CD4-positive, alpha-beta T cell (primary cell): ENCODE data around the gene PRSS53. TPM values are rescaled to one million over a fixed set of nuclear protein-coding genes. Genes with fewer than 3 reads are reported as not detected.

ENCODE experiments used
- ATAC-seq: fragments of 200-7000 bp; cut with Tn5 transposase; one replicate; pipeline ENCODE4 v1.10.0; 2022; ENCODE audit warnings: mild to moderate bottlenecking; ENCODE audit not compliant: poor library complexity
- CTCF ChIA-PET: fragments of 350-600 bp; sonication (Branson Sonifier 250); formaldehyde crosslinking; loops from one replicate; lab custom pipeline; 2021; ENCODE audit warnings: antibody characterized with exemption, inconsistent platforms; lab: Charles Lee
- POLR2A ChIA-PET: fragments of 350-600 bp; sonication (Branson Sonifier 250); formaldehyde crosslinking; loops from one replicate; lab custom pipeline; 2021; ENCODE audit warnings: antibody characterized with exemption, inconsistent platforms; lab: Charles Lee
- DNase-seq, 14 experiments: peaks; one replicate each; pipeline ENCODE4 v3.0.0-alpha.2; 2013 to 2020; ENCODE audit warnings: mixed read lengths in 2 of 14
- H3K27ac ChIP-seq, 2 donors: one replicate each; pipeline versions ENCODE4 v1.5.1 to v1.7.0; 2013; ENCODE audit warnings: low read length in 2 of 2, low read depth in 1 of 2, mild to moderate bottlenecking in 1 of 2
- H3K27me3 ChIP-seq, 2 experiments: 1 replicate in 1 of 2; 2 replicates in 1 of 2; pipeline versions ENCODE4 v1.6.1 to v1.7.0; 2013; ENCODE audit warnings: low read length in 2 of 2, control low read depth in 1 of 2, mild to moderate bottlenecking in 1 of 2, moderate library complexity in 1 of 2; ENCODE audit not compliant: insufficient read depth in 2 of 2, control insufficient read depth in 1 of 2
- H3K36me3 ChIP-seq: one replicate; pipeline ENCODE4 v1.6.1; 2013; ENCODE audit warnings: low read length, control low read depth; ENCODE audit not compliant: insufficient read depth
- H3K4me1 ChIP-seq: one replicate; pipeline ENCODE4 v1.6.1; 2013; ENCODE audit warnings: low read length, control low read depth; ENCODE audit not compliant: insufficient read depth
- H3K4me3 ChIP-seq: one replicate; pipeline ENCODE4 v1.5.1; 2013; ENCODE audit warnings: mild to moderate bottlenecking, low read length, moderate library complexity
- H3K9me3 ChIP-seq, 2 experiments: 1 replicate in 1 of 2; 2 replicates in 1 of 2; pipeline versions ENCODE4 v1.6.1 to v1.7.0; 2013; ENCODE audit warnings: low read length in 2 of 2, mild to moderate bottlenecking in 2 of 2, control low read depth in 1 of 2, moderate library complexity in 1 of 2; ENCODE audit not compliant: control insufficient read depth in 1 of 2, insufficient read depth in 1 of 2
- H3K27ac Mint-ChIP-seq: one replicate; pipeline ENCODE4 v1.8.0; 2020; ENCODE audit warnings: mixed read lengths
- H3K27me3 Mint-ChIP-seq: one replicate; pipeline ENCODE4 v1.8.0; 2021; ENCODE audit warnings: mixed read lengths
- H3K36me3 Mint-ChIP-seq: one replicate; pipeline ENCODE4 v1.8.0; 2021; ENCODE audit warnings: low read depth, mixed read lengths
- H3K4me1 Mint-ChIP-seq: one replicate; pipeline ENCODE4 v1.8.0; 2021; ENCODE audit warnings: low read depth, mixed read lengths
- H3K4me3 Mint-ChIP-seq: one replicate; pipeline ENCODE4 v1.8.0; 2020; ENCODE audit warnings: mild to moderate bottlenecking, mixed read lengths
- H3K9me3 Mint-ChIP-seq: one replicate; pipeline ENCODE4 v1.8.0; 2020; ENCODE audit warnings: mixed read lengths
- intact Hi-C, 2 experiments: fragments of 100-400 bp; cut with DNase I in 1 of 2; cut with micrococcal nuclease in 1 of 2; formaldehyde crosslinking; loops; one replicate each; pipeline versions ENCODE4 v1.15.1 to v1.9.0; 2023 to 2025; cut with DNase I, micrococcal nuclease
- total RNA-seq, 174 experiments: library from RNA in 2 of 174; stranded (reverse) in 2 of 174; gene quantifications; one replicate each; pipeline ENCODE4 v1.2.3 and lab custom pipeline; 2021 to 2026
- TF ChIP-seq, protein P1 (sequence below): fragments of 200-600 bp; IDR thresholded peaks from one replicate; pipeline ENCODE4 v1.8.0; 2022; ENCODE audit warnings: antibody characterized with exemption, mild to moderate bottlenecking

Gene PRSS53
- total RNA-seq, 2 experiments from 2014 or later = 3.5 to 3.9 TPM

DNA sequence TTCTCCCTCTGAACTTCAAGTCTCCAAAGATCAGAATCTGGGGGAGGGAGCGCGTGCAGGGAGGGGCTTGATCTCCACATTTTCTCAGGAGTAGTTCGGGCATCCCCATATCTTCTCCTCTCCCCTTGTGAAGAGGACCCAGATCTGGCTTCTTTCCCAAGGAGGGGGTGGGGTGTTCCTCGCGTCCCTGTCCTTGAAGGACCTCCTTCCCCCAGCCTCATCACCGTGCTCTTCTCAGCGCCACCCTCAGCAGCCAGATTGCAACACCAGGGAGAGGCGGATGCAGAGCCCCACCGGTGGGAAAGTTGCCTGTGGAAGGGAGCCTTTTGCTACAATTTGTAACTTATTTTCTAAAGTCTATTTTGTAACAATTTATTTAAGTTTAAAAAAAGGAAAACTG, 5.7 kb downstream of the PRSS53 start:
- H3K4me1 Mint-ChIP-seq = peaks cover 8% of the 10 kb centered on the region
- Histone ChIP-seq H3K36me3 (peaks cover 59% of the 10 kb centered on the region), H3K9me3 (no peaks in the 10 kb centered on the region), H3K4me3 (no peak overlapping the region), H3K27me3 (no peaks in the 10 kb centered on the region), H3K4me1 (peaks cover 12% of the 10 kb centered on the region), H3K27ac (no peak overlapping the region)
- H3K4me3 Mint-ChIP-seq = no peak overlapping the region
- TF ChIP-seq, protein P1, sequence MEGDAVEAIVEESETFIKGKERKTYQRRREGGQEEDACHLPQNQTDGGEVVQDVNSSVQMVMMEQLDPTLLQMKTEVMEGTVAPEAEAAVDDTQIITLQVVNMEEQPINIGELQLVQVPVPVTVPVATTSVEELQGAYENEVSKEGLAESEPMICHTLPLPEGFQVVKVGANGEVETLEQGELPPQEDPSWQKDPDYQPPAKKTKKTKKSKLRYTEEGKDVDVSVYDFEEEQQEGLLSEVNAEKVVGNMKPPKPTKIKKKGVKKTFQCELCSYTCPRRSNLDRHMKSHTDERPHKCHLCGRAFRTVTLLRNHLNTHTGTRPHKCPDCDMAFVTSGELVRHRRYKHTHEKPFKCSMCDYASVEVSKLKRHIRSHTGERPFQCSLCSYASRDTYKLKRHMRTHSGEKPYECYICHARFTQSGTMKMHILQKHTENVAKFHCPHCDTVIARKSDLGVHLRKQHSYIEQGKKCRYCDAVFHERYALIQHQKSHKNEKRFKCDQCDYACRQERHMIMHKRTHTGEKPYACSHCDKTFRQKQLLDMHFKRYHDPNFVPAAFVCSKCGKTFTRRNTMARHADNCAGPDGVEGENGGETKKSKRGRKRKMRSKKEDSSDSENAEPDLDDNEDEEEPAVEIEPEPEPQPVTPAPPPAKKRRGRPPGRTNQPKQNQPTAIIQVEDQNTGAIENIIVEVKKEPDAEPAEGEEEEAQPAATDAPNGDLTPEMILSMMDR = no peak
- peaks cover 55% of the 10 kb centered on the region for H3K36me3 Mint-ChIP-seq
- ATAC-seq = no peak
- no peaks in the 10 kb centered on the region for H3K27me3 Mint-ChIP-seq
- no peaks in the 10 kb centered on the region for H3K9me3 Mint-ChIP-seq
- no peak overlapping the region for H3K27ac Mint-ChIP-seq
- intact Hi-C loops = no loop called here
- DNase-seq = no peak
- CTCF ChIA-PET = no interaction called here
- POLR2A ChIA-PET = interaction anchor here (2.0 kb wide), 1 partner anchor 9 kb away, joined by 15 read pairs; the partner anchor contains the start of genes ZNF646 and ZNF668

DNA sequence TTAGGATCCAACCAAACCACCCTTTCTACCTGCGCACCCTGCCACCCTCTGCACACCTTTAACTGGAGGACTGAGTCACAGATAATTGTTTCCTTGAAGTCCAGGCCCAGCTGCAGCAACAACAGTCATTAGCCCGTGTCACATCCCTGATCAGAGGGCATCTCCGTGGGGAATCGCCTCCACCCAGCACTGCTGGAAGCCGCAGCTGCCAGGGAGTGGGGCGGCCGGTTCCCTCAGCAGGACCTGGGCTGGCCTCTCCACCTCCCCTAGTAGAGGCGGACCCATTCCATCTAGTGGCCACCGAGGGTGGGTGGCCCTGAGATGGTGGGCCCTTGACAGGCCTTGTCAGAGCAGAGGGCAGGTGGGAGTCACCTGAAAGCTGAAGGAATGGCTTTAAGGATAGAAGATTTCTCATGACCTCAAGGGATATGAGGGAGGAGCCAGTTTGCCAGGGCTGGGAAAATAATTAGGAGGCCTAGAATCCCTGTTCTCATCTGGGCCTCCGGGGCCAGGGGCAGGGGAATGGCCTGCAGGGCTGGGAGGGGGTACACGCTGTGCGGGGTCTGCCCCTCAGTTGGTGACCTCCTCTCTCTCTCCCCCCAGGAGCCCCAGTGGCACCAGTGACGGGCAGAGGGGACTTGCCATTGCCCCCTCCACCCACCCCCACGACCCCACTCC, 6.2 kb downstream of the PRSS53 start:
- no peaks in the 10 kb centered on the region for H3K9me3 Mint-ChIP-seq
- ATAC-seq (no peak), DNase-seq (no peak)
- CTCF ChIA-PET = no interaction called here
- Histone ChIP-seq H3K36me3 (peaks cover 63% of the 10 kb centered on the region), H3K4me3 (no peak overlapping the region), H3K27ac (no peak overlapping the region), H3K9me3 (no peaks in the 10 kb centered on the region), H3K4me1 (peaks cover 12% of the 10 kb centered on the region), H3K27me3 (no peaks in the 10 kb centered on the region)
- H3K4me3 Mint-ChIP-seq = no peak overlapping the region
- H3K36me3 Mint-ChIP-seq = peaks cover 60% of the 10 kb centered on the region
- TF ChIP-seq, protein P1 = no peak
- POLR2A ChIA-PET = no interaction called here
- intact Hi-C loops = no loop called here
- no peaks in the 10 kb centered on the region for H3K27me3 Mint-ChIP-seq
- H3K27ac Mint-ChIP-seq = peak overlapping the region; percentile 34
- peaks cover 8% of the 10 kb centered on the region for H3K4me1 Mint-ChIP-seq

DNA sequence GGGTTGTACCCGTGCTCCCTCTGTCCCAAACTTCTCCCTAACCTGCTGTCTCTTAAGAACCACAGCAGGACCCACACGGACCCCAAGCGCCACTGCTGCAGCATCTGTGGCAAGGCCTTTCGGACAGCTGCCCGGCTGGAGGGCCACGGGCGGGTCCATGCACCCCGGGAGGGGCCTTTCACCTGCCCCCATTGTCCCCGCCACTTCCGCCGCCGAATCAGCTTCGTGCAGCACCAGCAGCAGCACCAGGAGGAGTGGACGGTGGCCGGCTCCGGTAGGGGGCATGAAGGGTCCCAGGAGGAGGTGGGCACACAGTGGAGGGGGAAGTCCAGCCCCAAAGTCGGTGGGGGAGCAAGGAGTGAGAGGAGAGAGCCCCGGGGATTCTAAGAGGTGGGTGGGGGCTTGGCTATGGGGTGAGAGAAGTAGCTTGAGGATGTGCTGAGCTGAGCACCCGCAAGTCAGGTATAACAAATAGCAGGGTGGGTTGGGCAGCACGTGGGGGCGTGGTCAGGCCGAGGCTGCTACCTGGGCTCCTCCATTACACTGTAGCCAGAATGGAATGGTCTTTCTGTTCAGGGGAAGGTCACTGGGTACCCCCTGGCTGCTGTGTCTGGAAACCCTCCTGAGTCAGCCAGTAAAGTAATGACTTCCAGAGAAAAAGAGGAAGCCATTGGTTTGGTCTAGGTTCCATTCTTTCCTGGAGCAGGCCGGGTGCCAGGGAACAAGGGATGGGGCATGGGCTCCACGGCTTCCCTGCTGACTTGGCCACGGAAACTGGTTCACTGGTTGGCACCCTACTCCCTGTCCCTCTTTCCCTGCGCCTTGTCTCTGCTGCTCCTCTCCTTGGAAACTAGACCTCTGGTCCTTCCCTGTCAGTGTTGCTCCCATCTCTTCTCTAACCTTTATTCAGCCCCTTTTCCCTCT, 7.1 kb downstream of the PRSS53 start:
- Histone ChIP-seq H3K27ac (no peak overlapping the region), H3K4me3 (no peak overlapping the region), H3K9me3 (no peaks in the 10 kb centered on the region), H3K27me3 (no peaks in the 10 kb centered on the region), H3K36me3 (peaks cover 66% of the 10 kb centered on the region), H3K4me1 (peaks cover 15% of the 10 kb centered on the region)
- Mint-ChIP-seq H3K27me3 (no peaks in the 10 kb centered on the region), H3K27ac (peak overlapping the region; percentile 34), H3K9me3 (no peaks in the 10 kb centered on the region), H3K4me1 (peaks cover 8% of the 10 kb centered on the region), H3K4me3 (no peak overlapping the region), H3K36me3 (peaks cover 66% of the 10 kb centered on the region)
- TF ChIP-seq, protein P1 = no peak
- DNase-seq (no peak), ATAC-seq (no peak)
- ChIA-PET CTCF (no interaction called here), POLR2A (no interaction called here)
- intact Hi-C loops = no loop called here
